SK-N-MC (cell line): ENCODE results near the gene NOTCH2.

Experiments used
- EZH2 ChIP-seq: fragments of 200-600 bp; sonication (generic); IDR thresholded peaks from one replicate; pipeline ENCODE4 v1.6.1; 2017; ENCODE audit warnings: antibody characterized with exemption
- POLR2AphosphoS5 ChIP-seq: IDR thresholded peaks from 2 replicates; pipeline ENCODE4 v1.6.1; 2012; ENCODE audit warnings: mild to moderate bottlenecking, low read depth, low read length, borderline replicate concordance

DNA sequence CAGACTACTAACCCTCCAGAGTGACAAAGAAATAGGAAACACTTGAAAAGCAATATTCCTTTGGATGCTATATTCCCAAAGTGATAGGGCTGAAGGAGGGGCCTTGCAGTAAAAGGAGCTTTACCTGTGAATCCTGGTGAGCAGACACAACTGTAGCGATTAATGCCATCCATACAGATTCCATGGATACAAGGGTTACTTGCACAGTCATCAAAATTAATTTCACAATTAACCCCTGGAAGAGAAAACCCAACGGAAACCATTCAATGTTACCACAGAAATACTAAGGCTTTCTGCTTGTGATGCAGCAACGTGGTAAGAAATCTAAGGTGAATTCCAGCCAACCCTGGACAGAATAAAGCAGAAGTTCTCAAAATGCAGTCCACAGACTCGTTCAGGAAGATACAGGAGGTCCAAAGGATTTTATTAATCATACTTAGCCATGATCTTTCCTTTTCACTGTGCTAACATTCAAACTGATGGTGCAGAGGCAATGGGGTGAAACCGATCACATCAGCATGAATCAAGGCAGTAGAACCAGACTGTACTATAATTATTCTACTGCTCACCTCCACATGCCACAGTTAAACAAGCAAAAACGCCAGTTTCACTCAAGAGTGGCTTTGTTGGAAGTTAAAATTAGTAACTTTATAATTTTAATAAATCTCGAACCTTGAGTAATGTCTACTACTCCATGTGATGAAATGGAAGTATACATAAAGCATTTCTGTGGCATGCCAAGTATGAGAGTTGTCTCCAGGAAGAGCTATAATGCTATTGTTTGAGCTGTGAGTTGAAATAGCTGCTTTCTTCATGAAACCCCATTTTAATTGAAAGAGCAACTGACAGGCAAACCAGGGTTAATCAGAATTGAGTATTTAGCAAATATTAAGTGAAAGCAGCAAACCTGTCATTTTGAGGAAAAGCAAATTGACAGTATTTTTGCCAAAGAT lies 109.9 kb downstream of the NOTCH2 start:
- TF ChIP-seq POLR2AphosphoS5 (no peak), EZH2 (no peak)
